ENCODE data around the gene NME8. TPM values are rescaled to one million over a fixed set of nuclear protein-coding genes. Genes with fewer than 3 reads are reported as not detected.

NME8 gene
- polyA plus RNA-seq, 2 of the 4 experiments (the other 2 are of a cell fraction) = not detected

GRCh38 chr7:37916017-37916672 is 67.7 kb downstream of the NME8 start:
- peak overlapping the region; percentile 64 for H3K4me3 ChIP-seq
- 15% methylated on average over 32 of the region's 57 CpGs for WGBS (ENCODE audit: missing lambda C conversion rate)
- TF ChIP-seq USF2 (IDR thresholded peaks at IDR 0.05) (peak; percentile 52), E2F6 (IDR thresholded peaks at IDR 0.05; ENCODE audit: borderline replicate concordance, low read depth) (peak; percentile 98), MAX (IDR thresholded peaks at IDR 0.05) (peak; percentile 99), FOSL2 (IDR thresholded peaks at IDR 0.05) (no peak), FOSL2 (CRISPR knock-in tag; IDR thresholded peaks at IDR 0.05) (no peak), NPAS2 (CRISPR knock-in tag; IDR thresholded peaks at IDR 0.05; ENCODE audit: borderline replicate concordance) (0 out of 2 replicates have a peak, but pooled peaks have one; percentile 11), POLR2A (IDR thresholded peaks at IDR 0.05; ENCODE audit: low read length) (peak; percentile 39), RNF2 (IDR thresholded peaks at IDR 0.05; ENCODE audit: borderline replicate concordance, low read depth) (0 out of 2 replicates have a peak, but pooled peaks have one; percentile 50), JUNB (IDR thresholded peaks at IDR 0.05) (no peak), POLR2AphosphoS2 (conservative IDR thresholded peaks at IDR 0.05; ENCODE audit: low read length) (no peak), HDAC2 (IDR thresholded peaks at IDR 0.05) (peak; percentile 85; the same call in 1 of the 2 replicates)
- H3K4me2 ChIP-seq = peak overlapping the region; percentile 62
- H3K9me3 ChIP-seq = no peaks in the 10 kb centered on the region
- FAIRE-seq = no peak
- H3K27ac ChIP-seq = peak overlapping the region; percentile 81 to 93
- CTCF ChIA-PET = interaction anchor here (0.8 to 6.6 kb wide), 29 partner anchors 12 to 681 kb away, joined by 3 to 159 read pairs (median 5); no protein-coding TSS in a partner anchor
- peak in 1 of 2 experiments; percentile 73 for DNase-seq (ENCODE audit: low read depth in 1 of 2, low spot score in 1 of 2)
- ATAC-seq = peak; percentile 62 to 64
- peaks cover 22% of the 10 kb centered on the region for H3K4me1 ChIP-seq
- POLR2A ChIA-PET = interaction anchor here (1.4 to 2.2 kb wide), 4 partner anchors 14 to 299 kb away, joined by 4 to 10 read pairs (median 6); partner anchors contain the start of gene STARD3NL

GRCh38 chr7:37916673-37917660 is 68.6 kb downstream of the NME8 start, which contains the start of gene SFRP4:
SFRP4 (minus strand) TSS chr7:37916817; CDS start chr7:37916537, 280 bp downstream.
- H3K4me3 ChIP-seq = peak within 1 kb of the TSS; percentile 64
- 3% methylated on average over 18 of the region's 46 CpGs for WGBS (ENCODE audit: missing lambda C conversion rate)
- TF ChIP-seq JUN (IDR thresholded peaks at IDR 0.05) = peak in 1 of 2 experiments; percentile 70; a peak in 2 of 5 replicates
- TF ChIP-seq PHF8 (IDR thresholded peaks at IDR 0.05; ENCODE audit: borderline replicate concordance, low read depth) = 0 out of 2 replicates have a peak, but pooled peaks have one; percentile 33
- no peak for TF ChIP-seq JUNB (IDR thresholded peaks at IDR 0.05)
- TF ChIP-seq MAX (IDR thresholded peaks at IDR 0.05) = 0 out of 2 replicates have a peak, but pooled peaks have one; percentile 41
- peak; percentile 62 for TF ChIP-seq SMC3 (IDR thresholded peaks at IDR 0.05)
- peak; percentile 10; the same call in 1 of the 2 replicates for TF ChIP-seq POLR2A (IDR thresholded peaks at IDR 0.05; ENCODE audit: low read length)
- TF ChIP-seq EP300 (IDR thresholded peaks at IDR 0.05) = no peak
- peak; percentile 66 to 75 for TF ChIP-seq RAD21 (conservative IDR thresholded peaks at IDR 0.05 in 1 of 2, IDR thresholded peaks at IDR 0.05 in 1 of 2)
- no peak for TF ChIP-seq FOSL2 (IDR thresholded peaks at IDR 0.05)
- TF ChIP-seq FOSL2 (CRISPR knock-in tag; IDR thresholded peaks at IDR 0.05) = peak; percentile 28; the same call in 1 of the 2 replicates
- TF ChIP-seq CTCF (IDR thresholded peaks at IDR 0.05) = peak; percentile 73
- 0 out of 2 replicates have a peak, but pooled peaks have one; percentile 7 for TF ChIP-seq HDAC2 (IDR thresholded peaks at IDR 0.05)
- no peak for TF ChIP-seq ZFP36 (IDR thresholded peaks at IDR 0.05; ENCODE audit: borderline replicate concordance, partially characterized antibody)
- 0 out of 2 replicates have a peak, but pooled peaks have one; percentile 11 for TF ChIP-seq MYC (IDR thresholded peaks at IDR 0.05; ENCODE audit: borderline replicate concordance, low read length)
- peak; percentile 63 for FAIRE-seq
- H3K9me3 ChIP-seq = no peaks in the 10 kb centered on the region
- POLR2A ChIA-PET = interaction anchor here (0.6 to 2.2 kb wide), 7 partner anchors 14 to 401 kb away, joined by 3 to 10 read pairs (median 4); partner anchors contain the start of gene STARD3NL
- H3K27ac ChIP-seq = peak within 1 kb of the TSS; percentile 81 to 93
- CTCF ChIA-PET = interaction anchor here (0.5 to 6.6 kb wide), 56 partner anchors 13 to 1719 kb away, joined by 3 to 159 read pairs (median 4); partner anchors contain the start of gene STARD3NL
- H3K4me1 ChIP-seq = peaks cover 22% of the 10 kb centered on the region
- H3K4me2 ChIP-seq = peak within 1 kb of the TSS; percentile 62
- ATAC-seq = peak; percentile 66 to 74
- peak; percentile 47 to 84 for DNase-seq (ENCODE audit: low read depth in 1 of 2, low spot score in 1 of 2)
